MM.1S (cell line): Measurements from ENCODE around the gene TMPRSS15.

Source experiments
- EZH2 ChIP-seq: fragments of 300-600 bp; sonication (generic); optimal IDR thresholded peaks from 2 replicates; pipeline ENCODE3; 2017; ENCODE audit warnings: low read depth, mild to moderate bottlenecking, antibody characterized with exemption, low read length, mixed read lengths
- TF ChIP-seq, protein P1 (sequence below): fragments of 300-600 bp; sonication (generic); IDR thresholded peaks from 2 replicates; pipeline ENCODE4 v1.5.1; 2016; ENCODE audit warnings: antibody characterized with exemption, low read length, mixed read lengths

DNA sequence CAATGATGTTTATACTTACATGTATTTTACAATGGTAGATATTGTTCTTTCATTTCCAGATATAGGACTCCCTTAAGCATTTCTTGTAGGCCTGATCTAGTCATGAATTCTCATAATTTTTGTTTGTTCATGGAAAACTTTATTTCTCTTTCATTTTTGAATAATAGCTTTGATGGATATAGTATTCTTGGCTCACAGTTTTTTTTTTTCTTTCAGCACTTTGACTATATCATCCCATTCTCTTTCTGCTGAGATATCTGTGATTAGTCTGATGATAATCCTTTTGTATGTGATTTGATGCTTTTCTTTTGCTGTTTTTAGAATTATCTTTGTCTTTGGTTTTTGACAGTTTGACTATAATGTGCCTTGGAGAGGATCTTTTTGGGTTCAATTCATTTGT, 183.1 kb downstream of the TMPRSS15 start:
- no peak for TF ChIP-seq EZH2
- TF ChIP-seq, protein P1, sequence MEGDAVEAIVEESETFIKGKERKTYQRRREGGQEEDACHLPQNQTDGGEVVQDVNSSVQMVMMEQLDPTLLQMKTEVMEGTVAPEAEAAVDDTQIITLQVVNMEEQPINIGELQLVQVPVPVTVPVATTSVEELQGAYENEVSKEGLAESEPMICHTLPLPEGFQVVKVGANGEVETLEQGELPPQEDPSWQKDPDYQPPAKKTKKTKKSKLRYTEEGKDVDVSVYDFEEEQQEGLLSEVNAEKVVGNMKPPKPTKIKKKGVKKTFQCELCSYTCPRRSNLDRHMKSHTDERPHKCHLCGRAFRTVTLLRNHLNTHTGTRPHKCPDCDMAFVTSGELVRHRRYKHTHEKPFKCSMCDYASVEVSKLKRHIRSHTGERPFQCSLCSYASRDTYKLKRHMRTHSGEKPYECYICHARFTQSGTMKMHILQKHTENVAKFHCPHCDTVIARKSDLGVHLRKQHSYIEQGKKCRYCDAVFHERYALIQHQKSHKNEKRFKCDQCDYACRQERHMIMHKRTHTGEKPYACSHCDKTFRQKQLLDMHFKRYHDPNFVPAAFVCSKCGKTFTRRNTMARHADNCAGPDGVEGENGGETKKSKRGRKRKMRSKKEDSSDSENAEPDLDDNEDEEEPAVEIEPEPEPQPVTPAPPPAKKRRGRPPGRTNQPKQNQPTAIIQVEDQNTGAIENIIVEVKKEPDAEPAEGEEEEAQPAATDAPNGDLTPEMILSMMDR: no peak
